ENCODE measurements around the gene IL2.
A peak's percentile ranks its signal among the peaks of the same experiment; 100 is the strongest.

IL2 gene

GRCh38 chr4:122456231-122457116 is at the start of gene IL2:
Gene IL2, minus strand, starts transcription at chr4:122456725. Its CDS starts 285 bp downstream, at chr4:122456440.
- no peak for DNase-seq

DNA sequence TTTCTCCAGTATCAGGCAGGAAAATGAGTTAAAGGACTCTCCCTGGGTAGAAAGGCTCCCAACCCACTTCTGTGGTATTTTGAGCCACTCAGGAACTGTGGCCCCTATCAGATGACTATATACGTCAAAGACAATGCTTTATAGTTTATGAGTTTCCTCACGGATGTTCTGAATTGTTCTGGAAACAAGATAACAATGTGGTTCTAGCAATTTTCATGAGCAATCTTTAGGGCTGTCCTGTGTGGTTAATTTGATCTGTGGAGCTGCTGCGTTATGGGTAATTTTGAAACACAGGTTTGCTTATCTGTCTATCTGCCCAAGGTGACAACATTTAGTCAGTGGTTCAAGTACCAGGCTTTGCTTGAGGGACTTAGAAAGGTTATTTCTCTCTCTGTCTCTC is 46.7 kb upstream of the IL2 start:
- DNase-seq, result no peak

DNA sequence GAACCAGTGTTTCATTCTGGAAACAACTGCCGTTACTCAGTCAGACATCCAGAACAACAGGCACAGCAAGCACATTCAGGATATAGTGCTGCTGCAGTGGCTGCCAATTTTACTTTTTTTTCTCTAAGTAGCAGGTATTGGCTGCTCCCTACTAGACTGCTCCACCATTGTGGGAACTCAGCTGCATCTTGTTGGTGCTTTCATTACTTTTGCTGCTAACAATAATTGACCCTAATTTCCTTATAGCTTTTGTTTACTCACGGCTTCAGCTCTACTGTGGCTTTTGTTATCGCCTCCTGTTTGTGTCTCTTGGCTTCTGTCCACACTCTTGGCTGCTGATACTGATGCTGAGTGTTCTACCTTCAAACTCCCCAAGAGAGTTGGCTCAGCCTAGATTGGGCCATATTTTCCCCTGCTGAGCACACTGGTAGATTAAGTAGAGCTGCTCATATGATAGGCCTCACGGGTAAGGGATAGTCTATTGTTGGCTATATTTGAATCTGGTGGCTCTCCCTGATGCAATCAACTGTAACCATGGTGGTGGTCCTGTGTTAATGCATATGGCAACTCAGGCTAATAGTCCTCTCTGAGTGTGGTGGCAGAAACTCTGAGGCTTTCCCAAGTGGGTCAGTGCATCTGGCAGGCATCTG is 44.5 kb upstream of the IL2 start:
- no peak for DNase-seq

DNA sequence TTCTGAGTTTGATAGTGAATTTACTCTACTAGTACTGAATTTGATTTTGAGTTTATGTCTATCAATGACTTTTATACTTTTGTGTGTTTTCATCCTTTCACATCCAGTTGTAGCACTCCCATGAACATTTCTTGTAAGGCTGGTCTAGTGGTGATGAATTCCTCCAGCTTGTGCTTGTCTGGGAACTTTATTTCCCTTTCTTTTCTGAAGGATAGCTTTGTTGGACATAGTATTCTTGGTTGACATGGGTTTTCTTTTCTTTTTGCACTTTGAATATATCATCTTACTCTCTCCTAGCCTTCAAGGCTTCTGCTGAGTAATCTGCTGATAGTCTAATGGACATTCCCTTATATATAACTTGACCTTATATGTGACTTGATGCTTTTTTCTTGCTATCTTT is 32.5 kb upstream of the IL2 start:
- no peak for DNase-seq

GRCh38 chr4:122483481-122483880 is 27.0 kb upstream of the IL2 start:
- no peak for DNase-seq

- DNase-seq, result no peak
Observed at GRCh38 chr4:122481766-122482405, 25.4 kb upstream of the IL2 start.

GRCh38 chr4:122480655-122481487 is 24.3 kb upstream of the IL2 start:
- no peak for DNase-seq

DNA sequence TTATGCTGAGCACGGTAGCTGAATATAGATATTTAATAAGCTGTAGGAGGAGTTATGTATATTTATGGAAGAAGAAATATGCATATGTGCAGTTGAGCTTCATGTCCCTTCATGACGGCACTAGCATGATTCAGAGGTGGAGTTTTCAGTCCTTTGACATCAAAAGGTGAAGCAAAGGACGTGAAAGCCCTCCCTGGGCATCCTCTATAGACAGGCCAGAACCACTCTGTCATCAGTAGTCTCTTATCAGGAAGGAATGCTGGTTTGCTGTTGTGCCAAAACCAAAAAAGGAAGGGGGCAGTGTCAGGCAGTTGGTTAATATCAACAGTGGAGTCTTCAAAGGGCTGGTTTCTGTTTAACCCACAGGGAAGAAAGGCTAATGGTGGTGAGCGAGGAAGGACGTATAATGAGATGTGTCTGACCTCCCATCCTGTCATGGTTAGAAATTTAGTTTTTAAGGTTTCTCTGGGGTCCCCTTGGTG is 23.5 kb upstream of the IL2 start:
- no peak for DNase-seq

GRCh38 chr4:122476745-122477144 is 20.2 kb upstream of the IL2 start:
- DNase-seq, result no peak

- DNase-seq, result no peak
Observed at GRCh38 chr4:122476126-122476525, 19.6 kb upstream of the IL2 start.

- no peak for DNase-seq
Observed at GRCh38 chr4:122475233-122475632, 18.7 kb upstream of the IL2 start.

DNA sequence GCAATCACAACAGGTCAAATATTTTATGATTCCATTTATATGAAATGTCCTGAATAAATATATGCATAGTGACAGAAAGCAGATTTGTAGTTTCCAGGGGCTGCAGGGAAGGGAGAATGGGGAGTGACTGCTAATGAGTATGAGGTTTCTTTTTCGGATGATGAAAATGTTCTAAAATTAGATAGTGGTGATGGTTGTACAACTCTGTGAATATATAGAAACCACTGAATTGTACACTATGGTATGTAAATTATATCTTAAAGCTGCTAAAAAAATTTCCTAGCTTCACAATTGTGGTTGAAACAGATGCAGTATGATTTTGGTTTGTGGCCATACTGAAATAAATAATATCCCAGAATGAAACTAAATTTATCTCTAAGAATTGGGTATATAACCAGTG is 12.9 kb upstream of the IL2 start:
- DNase-seq, result no peak

DNA sequence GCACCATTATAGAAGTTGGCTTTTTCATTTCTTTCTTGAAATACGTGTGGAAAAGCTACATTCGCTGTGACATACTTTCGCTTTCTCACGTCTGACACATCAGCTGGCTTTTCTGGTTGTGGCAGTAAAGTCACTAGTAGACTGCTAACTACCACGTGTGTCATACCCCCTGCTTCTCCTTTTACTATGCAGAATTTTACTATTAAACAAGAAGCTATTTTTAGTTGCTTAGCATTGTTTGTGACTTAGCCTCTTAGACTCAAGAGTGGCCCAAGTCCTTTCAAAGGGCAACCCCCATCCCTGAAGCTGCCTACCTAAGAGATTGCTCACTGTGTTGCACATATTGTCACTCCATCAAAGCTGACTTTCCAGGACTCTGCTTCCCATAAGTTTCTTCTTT is 2.1 kb upstream of the IL2 start:
- peak; percentile 73 for DNase-seq

DNA sequence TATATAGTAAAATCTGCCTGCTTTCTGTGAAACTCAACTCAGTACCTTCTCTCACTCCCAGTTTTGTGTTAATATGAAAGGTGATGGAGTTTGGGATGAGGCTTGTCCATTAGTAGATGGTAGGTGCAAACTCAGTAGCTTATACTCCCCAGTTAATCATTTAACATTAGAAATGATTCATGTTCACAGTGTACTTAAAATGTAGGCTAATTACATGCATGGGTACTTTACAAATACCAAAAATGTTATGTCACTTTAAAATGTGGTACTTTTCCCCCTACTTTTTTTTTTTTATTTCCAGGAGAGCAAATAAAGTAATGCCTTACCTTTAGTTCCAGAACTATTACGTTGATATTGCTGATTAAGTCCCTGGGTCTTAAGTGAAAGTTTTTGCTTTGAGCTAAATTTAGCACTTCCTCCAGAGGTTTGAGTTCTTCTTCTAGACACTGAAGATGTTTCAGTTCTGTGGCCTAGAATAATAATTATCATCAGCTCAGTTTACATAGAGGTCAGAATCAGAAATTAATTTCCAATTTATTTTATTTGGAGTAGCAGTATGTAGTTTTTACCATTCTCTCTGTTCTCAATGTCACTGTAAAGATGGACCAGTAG is 3.0 kb downstream of the IL2 start:
- DNase-seq, result no peak

DNA sequence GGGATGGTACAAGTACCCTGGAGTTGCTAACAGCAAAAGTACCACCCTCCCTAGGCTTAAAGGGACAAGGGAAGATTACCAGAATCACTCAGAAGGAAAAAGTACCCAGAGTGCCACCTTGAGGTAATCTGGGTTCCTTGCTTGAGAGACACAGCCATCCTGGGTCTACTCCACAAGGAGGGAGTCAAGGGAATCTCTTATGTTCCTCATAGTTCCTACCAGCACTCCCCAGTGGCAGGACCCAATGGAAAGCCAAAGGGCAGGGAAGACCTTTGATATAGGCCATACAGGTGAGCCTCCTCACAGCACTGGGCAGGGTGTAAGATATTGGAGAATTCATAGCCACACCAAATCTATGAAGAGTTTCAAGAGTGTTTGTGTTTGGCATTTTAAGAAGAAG is 5.7 kb downstream of the IL2 start:
- peak; percentile 66 for DNase-seq

GRCh38 chr4:122434285-122434684 is 22.2 kb downstream of the IL2 start:
- no peak for DNase-seq

GRCh38 chr4:122431351-122431750 is 25.2 kb downstream of the IL2 start:
- no peak for DNase-seq

DNA sequence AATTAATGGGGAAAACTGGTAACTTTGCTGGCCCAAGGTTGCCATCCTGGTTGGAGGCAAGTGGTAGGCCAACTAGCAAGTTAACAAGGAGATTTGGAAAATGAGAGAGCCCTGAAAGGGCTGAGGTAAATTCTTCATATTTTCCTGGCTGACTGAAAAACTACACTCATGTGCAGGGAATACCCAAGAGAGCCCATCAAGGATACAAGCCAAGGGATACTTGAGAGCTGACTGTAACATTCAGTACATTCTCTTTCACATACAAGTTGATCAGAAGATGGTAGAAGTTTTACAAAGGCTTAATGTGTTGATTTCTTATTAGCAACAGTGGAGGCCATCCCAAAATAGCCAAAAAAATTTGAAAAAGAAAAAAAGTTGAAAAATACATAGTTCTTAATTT is 33.3 kb downstream of the IL2 start:
- DNase-seq, result no peak

GRCh38 chr4:122412547-122412946 is 44.0 kb downstream of the IL2 start:
- DNase-seq, result no peak

DNA sequence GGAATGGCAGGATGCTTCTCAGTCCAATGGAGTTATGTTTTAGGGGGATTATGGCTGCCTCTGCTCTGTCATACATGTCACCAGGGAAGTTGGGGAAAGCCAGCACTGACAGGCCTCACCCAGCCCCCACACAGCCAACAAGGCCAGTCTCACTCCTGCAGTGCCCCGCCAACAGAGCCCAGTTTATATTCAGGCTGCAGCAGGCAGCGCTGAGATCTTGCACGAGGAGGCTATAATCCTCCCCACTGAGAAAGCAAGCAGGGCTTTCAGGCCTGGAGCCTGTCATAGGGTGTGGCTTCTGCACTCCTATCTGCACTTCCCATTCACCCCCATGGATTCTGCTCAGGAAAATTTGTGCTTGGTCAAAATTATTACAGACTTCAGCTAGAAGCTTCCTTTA is 52.7 kb downstream of the IL2 start:
- no peak for DNase-seq
